Measurements from ENCODE around the gene TBX2. TPM values are rescaled to one million over a fixed set of nuclear protein-coding genes. Genes with fewer than 3 reads are reported as not detected.

The TBX2 gene
- total and polyA plus RNA-seq, 2 of the 13 experiments (the other 11 are each of a cell fraction or from before 2014, with no cell fraction given): 2.8 to 15.3 TPM

GRCh38 chr17:61412860-61413660 lies 13.4 kb downstream of the TBX2 start (continued):
- TF ChIP-seq ZBTB7B (CRISPR knock-in tag; IDR thresholded peaks at IDR 0.05) (no peak; the same call in none of the 2 replicates), ZNF672 (CRISPR knock-in tag; IDR thresholded peaks at IDR 0.05) (no peak), SAP130 (CRISPR knock-in tag; IDR thresholded peaks at IDR 0.05; ENCODE audit: low read depth) (peak; percentile 47), WIZ (CRISPR knock-in tag; IDR thresholded peaks at IDR 0.05) (peak; percentile 81; the same call in 1 of the 2 replicates), ZNF607 (CRISPR knock-in tag; IDR thresholded peaks at IDR 0.05; ENCODE audit: borderline replicate concordance) (0 out of 2 replicates have a peak, but pooled peaks have one; percentile 61), ZNF652 (CRISPR knock-in tag; IDR thresholded peaks at IDR 0.05; ENCODE audit: borderline replicate concordance, low read depth) (peak; percentile 91), HNF4G (IDR thresholded peaks at IDR 0.05; ENCODE audit: borderline replicate concordance, low read depth, low read length) (0 out of 2 replicates have a peak, but pooled peaks have one; percentile 5), HNF4G (CRISPR knock-in tag; IDR thresholded peaks at IDR 0.05; ENCODE audit: borderline replicate concordance, low read depth) (no peak), POLR2AphosphoS5 (IDR thresholded peaks at IDR 0.05; ENCODE audit: low read depth, low read length) (0 out of 2 replicates have a peak, but pooled peaks have one; percentile 26), MEIS1 (CRISPR knock-in tag; IDR thresholded peaks at IDR 0.05; ENCODE audit: borderline replicate concordance) (no peak), ZNF430 (CRISPR knock-in tag; IDR thresholded peaks at IDR 0.05) (peak; percentile 56; the same call in 1 of the 2 replicates), BORCS8-MEF2B (CRISPR knock-in tag; IDR thresholded peaks at IDR 0.05) (peak; percentile 65), MEF2D (CRISPR knock-in tag; IDR thresholded peaks at IDR 0.05) (peak; percentile 19; the same call in 1 of the 2 replicates), BRD4 (CRISPR knock-in tag; IDR thresholded peaks at IDR 0.05) (0 out of 2 replicates have a peak, but pooled peaks have one; percentile 0), SOX6 (IDR thresholded peaks at IDR 0.05) (no peak), SOX6 (CRISPR knock-in tag; IDR thresholded peaks at IDR 0.05) (0 out of 2 replicates have a peak, but pooled peaks have one; percentile 9), SIN3B (IDR thresholded peaks at IDR 0.05; ENCODE audit: low read length) (no peak), ZNF33B (CRISPR knock-in tag; IDR thresholded peaks at IDR 0.05) (peak; percentile 98; the same call in 1 of the 2 replicates), CEBPG (CRISPR knock-in tag; IDR thresholded peaks at IDR 0.05) (no peak), CBFB (CRISPR knock-in tag; IDR thresholded peaks at IDR 0.05) (peak; percentile 11; the same call in 1 of the 2 replicates)
- TF ChIP-seq, protein P1, sequence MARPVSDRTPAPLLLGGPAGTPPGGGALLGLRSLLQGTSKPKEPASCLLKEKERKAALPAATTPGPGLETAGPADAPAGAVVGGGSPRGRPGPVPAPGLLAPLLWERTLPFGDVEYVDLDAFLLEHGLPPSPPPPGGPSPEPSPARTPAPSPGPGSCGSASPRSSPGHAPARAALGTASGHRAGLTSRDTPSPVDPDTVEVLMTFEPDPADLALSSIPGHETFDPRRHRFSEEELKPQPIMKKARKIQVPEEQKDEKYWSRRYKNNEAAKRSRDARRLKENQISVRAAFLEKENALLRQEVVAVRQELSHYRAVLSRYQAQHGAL (CRISPR knock-in tag; IDR thresholded peaks at IDR 0.05; ENCODE audit: not compliant biosample characterization): no peak
- TF ChIP-seq, protein P2, sequence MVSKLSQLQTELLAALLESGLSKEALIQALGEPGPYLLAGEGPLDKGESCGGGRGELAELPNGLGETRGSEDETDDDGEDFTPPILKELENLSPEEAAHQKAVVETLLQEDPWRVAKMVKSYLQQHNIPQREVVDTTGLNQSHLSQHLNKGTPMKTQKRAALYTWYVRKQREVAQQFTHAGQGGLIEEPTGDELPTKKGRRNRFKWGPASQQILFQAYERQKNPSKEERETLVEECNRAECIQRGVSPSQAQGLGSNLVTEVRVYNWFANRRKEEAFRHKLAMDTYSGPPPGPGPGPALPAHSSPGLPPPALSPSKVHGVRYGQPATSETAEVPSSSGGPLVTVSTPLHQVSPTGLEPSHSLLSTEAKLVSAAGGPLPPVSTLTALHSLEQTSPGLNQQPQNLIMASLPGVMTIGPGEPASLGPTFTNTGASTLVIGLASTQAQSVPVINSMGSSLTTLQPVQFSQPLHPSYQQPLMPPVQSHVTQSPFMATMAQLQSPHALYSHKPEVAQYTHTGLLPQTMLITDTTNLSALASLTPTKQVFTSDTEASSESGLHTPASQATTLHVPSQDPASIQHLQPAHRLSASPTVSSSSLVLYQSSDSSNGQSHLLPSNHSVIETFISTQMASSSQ (IDR thresholded peaks at IDR 0.05; ENCODE audit: low read depth): 0 out of 2 replicates have a peak, but pooled peaks have one; percentile 11
- TF ChIP-seq, protein P2 (CRISPR knock-in tag; IDR thresholded peaks at IDR 0.05; ENCODE audit: borderline replicate concordance): 0 out of 2 replicates have a peak, but pooled peaks have one; percentile 12
- TF ChIP-seq, protein P3, sequence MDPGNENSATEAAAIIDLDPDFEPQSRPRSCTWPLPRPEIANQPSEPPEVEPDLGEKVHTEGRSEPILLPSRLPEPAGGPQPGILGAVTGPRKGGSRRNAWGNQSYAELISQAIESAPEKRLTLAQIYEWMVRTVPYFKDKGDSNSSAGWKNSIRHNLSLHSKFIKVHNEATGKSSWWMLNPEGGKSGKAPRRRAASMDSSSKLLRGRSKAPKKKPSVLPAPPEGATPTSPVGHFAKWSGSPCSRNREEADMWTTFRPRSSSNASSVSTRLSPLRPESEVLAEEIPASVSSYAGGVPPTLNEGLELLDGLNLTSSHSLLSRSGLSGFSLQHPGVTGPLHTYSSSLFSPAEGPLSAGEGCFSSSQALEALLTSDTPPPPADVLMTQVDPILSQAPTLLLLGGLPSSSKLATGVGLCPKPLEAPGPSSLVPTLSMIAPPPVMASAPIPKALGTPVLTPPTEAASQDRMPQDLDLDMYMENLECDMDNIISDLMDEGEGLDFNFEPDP (CRISPR knock-in tag; conservative IDR thresholded peaks at IDR 0.05): no peak
- TF ChIP-seq, protein P4, sequence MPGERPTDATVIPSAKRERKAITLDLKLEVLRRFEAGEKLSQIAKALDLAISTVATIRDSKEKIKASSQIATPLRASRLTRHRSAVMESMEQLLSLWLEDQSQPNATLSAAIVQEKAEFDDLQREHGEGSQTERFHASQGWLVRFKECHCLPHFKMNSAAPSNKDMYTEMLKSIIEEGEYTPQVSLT (CRISPR knock-in tag; IDR thresholded peaks at IDR 0.05; ENCODE audit: borderline replicate concordance, low read depth): no peak
